B cell (primary cell): ENCODE measurements around the gene CEP85. TPM values are rescaled to one million over a fixed set of nuclear protein-coding genes. Genes with fewer than 3 reads are reported as not detected.

Experiments used
- ATAC-seq: fragments of 200-7000 bp; cut with Tn5 transposase; one replicate; pipeline ENCODE4 v1.10.0; 2021; ENCODE audit warnings: low read depth, mild to moderate bottlenecking, moderate number of reproducible peaks, moderate library complexity
- CTCF ChIA-PET: fragments of 350-600 bp; sonication (Branson Sonifier 250); formaldehyde crosslinking; loops from one replicate; lab custom pipeline; 2021; ENCODE audit warnings: antibody characterized with exemption, inconsistent platforms; lab: Charles Lee
- POLR2A ChIA-PET: fragments of 350-600 bp; sonication (Branson Sonifier 250); formaldehyde crosslinking; loops from one replicate; lab custom pipeline; 2021; ENCODE audit warnings: antibody characterized with exemption; lab: Charles Lee
- DNase-seq: peaks from one replicate; pipeline ENCODE4 v3.0.0; 2013
- H2AFZ ChIP-seq: 2 replicates; pipeline ENCODE4 v1.6.1; 2012; ENCODE audit warnings: mild to moderate bottlenecking, low read depth, low read length; ENCODE audit not compliant: insufficient read depth, poor library complexity, severe bottlenecking
- H3K27ac ChIP-seq, 2 donors: 1 replicate in 1 of 2; 2 replicates in 1 of 2; pipeline ENCODE4 v1.5.1; 2012 to 2013; ENCODE audit warnings: low read length in 2 of 2, mild to moderate bottlenecking in 2 of 2, moderate library complexity in 1 of 2
- H3K27me3 ChIP-seq, 4 experiments: fragments of 200-600 bp in 1 of 4; sonication (generic) in 1 of 4; replicated peaks in 1 of 4; 1 replicate in 2 of 4; 2 replicates in 2 of 4; pipeline versions ENCODE4 v1.6.1 to v1.7.0; 2013 to 2016; ENCODE audit warnings: low read length in 3 of 4, mild to moderate bottlenecking in 2 of 4, mixed read lengths in 1 of 4, moderate library complexity in 1 of 4; ENCODE audit not compliant: insufficient read depth in 4 of 4, control insufficient read depth in 3 of 4; ENCODE audit errors: control extremely low read depth in 1 of 4
- H3K36me3 ChIP-seq, 2 experiments: replicated peaks in 1 of 2; 1 replicate in 1 of 2; 2 replicates in 1 of 2; pipeline versions ENCODE4 v1.6.1 to v1.7.1; 2013; ENCODE audit warnings: low read length in 1 of 2; ENCODE audit not compliant: insufficient read depth in 2 of 2, control insufficient read depth in 1 of 2; ENCODE audit errors: control extremely low read depth in 1 of 2, extremely low read depth in 1 of 2
- H3K4me1 ChIP-seq, 2 donors: fragments of 200-600 bp in 1 of 2; sonication (generic) in 1 of 2; 1 replicate in 1 of 2; 2 replicates in 1 of 2; pipeline versions ENCODE4 v1.5.1 to v1.6.1; 2013 to 2017; ENCODE audit warnings: low read length in 2 of 2; ENCODE audit not compliant: control insufficient read depth in 2 of 2, insufficient read depth in 2 of 2
- H3K4me2 ChIP-seq: replicated peaks from 2 replicates; pipeline ENCODE3; 2012; ENCODE audit warnings: mild to moderate bottlenecking, low read depth, low read length; ENCODE audit not compliant: poor library complexity, severe bottlenecking
- H3K4me3 ChIP-seq, 5 experiments: fragments of 200-600 bp in 1 of 5; sonication (generic) in 1 of 5; 1 replicate in 3 of 5; 2 replicates in 2 of 5; pipeline versions ENCODE4 v1.5.1 to v1.7.0; 2011 to 2016; ENCODE audit warnings: low read length in 4 of 5, mild to moderate bottlenecking in 4 of 5, low read depth in 2 of 5, control low read depth in 1 of 5, moderate library complexity in 1 of 5; ENCODE audit not compliant: insufficient read depth in 1 of 5; ENCODE audit errors: control extremely low read depth in 1 of 5, extremely low read depth in 1 of 5
- H3K79me2 ChIP-seq: fragments of 200-600 bp; sonication (generic); one replicate; pipeline ENCODE4 v1.6.0; 2016; ENCODE audit warnings: low read length; ENCODE audit not compliant: control insufficient read depth, insufficient read depth
- H3K9ac ChIP-seq: fragments of 200-600 bp; sonication (generic); 2 replicates; pipeline ENCODE4 v1.6.1; 2017; ENCODE audit warnings: mild to moderate bottlenecking, low read length, moderate library complexity
- H3K9me3 ChIP-seq, 3 donors: one replicate each; pipeline versions ENCODE4 v1.6.1 to v1.7.1; 2013; ENCODE audit warnings: low read length in 2 of 3; ENCODE audit not compliant: control insufficient read depth in 2 of 3, insufficient read depth in 1 of 3; ENCODE audit errors: control extremely low read depth in 1 of 3
- H4K20me1 ChIP-seq: 2 replicates; pipeline ENCODE4 v1.6.0; 2012; ENCODE audit warnings: mild to moderate bottlenecking, low read length; ENCODE audit not compliant: insufficient read depth, control insufficient read depth, poor library complexity, severe bottlenecking
- H3K27ac Mint-ChIP-seq: one replicate; pipeline ENCODE4 v1.8.0; 2021; ENCODE audit warnings: mixed read lengths
- H3K27me3 Mint-ChIP-seq: one replicate; pipeline ENCODE4 v1.8.0; 2021; ENCODE audit warnings: mixed read lengths
- H3K4me1 Mint-ChIP-seq: one replicate; pipeline ENCODE4 v1.8.0; 2021; ENCODE audit warnings: mixed read lengths
- H3K4me3 Mint-ChIP-seq: one replicate; pipeline ENCODE4 v1.8.0; 2021; ENCODE audit warnings: mixed read lengths
- H3K9me3 Mint-ChIP-seq: one replicate; pipeline ENCODE4 v1.8.0; 2022; ENCODE audit warnings: mixed read lengths; ENCODE audit not compliant: insufficient read depth
- EZH2 ChIP-seq: IDR thresholded peaks from 2 replicates; pipeline ENCODE4 v1.6.1; 2012; ENCODE audit warnings: borderline replicate concordance, low read depth, mild to moderate bottlenecking, moderate library complexity, low read length; ENCODE audit not compliant: insufficient read depth, poor library complexity, severe bottlenecking
- WGBS: methylation state at CpG from one replicate; pipeline ENCODE4 v1.1.5; 2013; ENCODE audit warnings: missing lambda C conversion rate; ENCODE audit not compliant: insufficient coverage; 5-methylcytosine and 5-hydroxymethylcytosine counted together
- intact Hi-C: fragments of 100-400 bp; cut with micrococcal nuclease; formaldehyde crosslinking; loops from one replicate; pipeline ENCODE4 v1.10.0; 2022
- polyA plus RNA-seq: library from polyadenylated mRNA; depleted of rRNA; stranded (reverse); fragments of >200 nt; gene quantifications from 2 replicates; pipeline ENCODE4 v1.2.3, GENCODE V29; 2012
- total RNA-seq, 2 donors: library from RNA; stranded (reverse); fragments of 120-200 nt in 1 of 2; gene quantifications; 1 replicate in 1 of 2; 2 replicates in 1 of 2; pipeline versions ENCODE4 v1.2.3 to v1.2.4, GENCODE V29; 2013 to 2022
- TF ChIP-seq, protein P1 (sequence below): fragments of 200-600 bp; IDR thresholded peaks from one replicate; pipeline ENCODE4 v1.8.0; 2022; ENCODE audit warnings: antibody characterized with exemption, mild to moderate bottlenecking

The CEP85 gene
- total and polyA plus RNA-seq, 2 donors (not counting 1 experiment from before 2014, with no cell fraction given), result 16.2 to 16.3 TPM

GRCh38 chr1:26281971-26282370, 48.0 kb downstream of the CEP85 start:
- H3K4me3 ChIP-seq, result no peak overlapping the region
- no peaks in the 10 kb centered on the region for H3K9me3 ChIP-seq
- H3K27ac ChIP-seq, result peak overlapping the region in 1 of 2 donors; percentile 81
- CTCF ChIA-PET, result interaction anchor here (0.5 to 26.4 kb wide), 2 partner anchors 37 to 342 kb away, joined by 3 to 1400 read pairs; partner anchors contain the start of genes CD52 and UBXN11
- H3K4me2 ChIP-seq, result peak overlapping the region; percentile 95
- peaks cover 2 to 27% of the 10 kb centered on the region in 2 experiments for H3K36me3 ChIP-seq
- no peak for TF ChIP-seq EZH2
- TF ChIP-seq, protein P1, sequence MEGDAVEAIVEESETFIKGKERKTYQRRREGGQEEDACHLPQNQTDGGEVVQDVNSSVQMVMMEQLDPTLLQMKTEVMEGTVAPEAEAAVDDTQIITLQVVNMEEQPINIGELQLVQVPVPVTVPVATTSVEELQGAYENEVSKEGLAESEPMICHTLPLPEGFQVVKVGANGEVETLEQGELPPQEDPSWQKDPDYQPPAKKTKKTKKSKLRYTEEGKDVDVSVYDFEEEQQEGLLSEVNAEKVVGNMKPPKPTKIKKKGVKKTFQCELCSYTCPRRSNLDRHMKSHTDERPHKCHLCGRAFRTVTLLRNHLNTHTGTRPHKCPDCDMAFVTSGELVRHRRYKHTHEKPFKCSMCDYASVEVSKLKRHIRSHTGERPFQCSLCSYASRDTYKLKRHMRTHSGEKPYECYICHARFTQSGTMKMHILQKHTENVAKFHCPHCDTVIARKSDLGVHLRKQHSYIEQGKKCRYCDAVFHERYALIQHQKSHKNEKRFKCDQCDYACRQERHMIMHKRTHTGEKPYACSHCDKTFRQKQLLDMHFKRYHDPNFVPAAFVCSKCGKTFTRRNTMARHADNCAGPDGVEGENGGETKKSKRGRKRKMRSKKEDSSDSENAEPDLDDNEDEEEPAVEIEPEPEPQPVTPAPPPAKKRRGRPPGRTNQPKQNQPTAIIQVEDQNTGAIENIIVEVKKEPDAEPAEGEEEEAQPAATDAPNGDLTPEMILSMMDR, result no peak
- H4K20me1 ChIP-seq, result peaks cover 22% of the 10 kb centered on the region
- no peak for ATAC-seq
- H3K27me3 Mint-ChIP-seq, result no peaks in the 10 kb centered on the region
- H3K4me3 Mint-ChIP-seq, result peak overlapping the region; percentile 92
- POLR2A ChIA-PET, result interaction anchor here (0.5 to 21.9 kb wide), 3 partner anchors 7 to 118 kb away, joined by 5 to 1239 read pairs (median 62); partner anchors contain the start of gene CD52
- H2AFZ ChIP-seq, result no peak overlapping the region
- 45% methylated on average over 15 of the region's 15 CpGs for WGBS
- peaks cover 45% of the 10 kb centered on the region for H3K79me2 ChIP-seq
- H3K9ac ChIP-seq, result no peak overlapping the region
- H3K4me1 Mint-ChIP-seq, result peaks cover 74% of the 10 kb centered on the region
- no peaks in the 10 kb centered on the region for H3K9me3 Mint-ChIP-seq
- intact Hi-C loops, result loop anchor here (10.0 kb wide), 1 partner anchor 1893 kb away; the partner anchor contains the start of gene PTAFR
- no peak for DNase-seq
- H3K4me1 ChIP-seq, result peaks cover 61 to 83% of the 10 kb centered on the region in 2 donors
- peak overlapping the region; percentile 91 for H3K27ac Mint-ChIP-seq
- no peaks in the 10 kb centered on the region for H3K27me3 ChIP-seq

DNA sequence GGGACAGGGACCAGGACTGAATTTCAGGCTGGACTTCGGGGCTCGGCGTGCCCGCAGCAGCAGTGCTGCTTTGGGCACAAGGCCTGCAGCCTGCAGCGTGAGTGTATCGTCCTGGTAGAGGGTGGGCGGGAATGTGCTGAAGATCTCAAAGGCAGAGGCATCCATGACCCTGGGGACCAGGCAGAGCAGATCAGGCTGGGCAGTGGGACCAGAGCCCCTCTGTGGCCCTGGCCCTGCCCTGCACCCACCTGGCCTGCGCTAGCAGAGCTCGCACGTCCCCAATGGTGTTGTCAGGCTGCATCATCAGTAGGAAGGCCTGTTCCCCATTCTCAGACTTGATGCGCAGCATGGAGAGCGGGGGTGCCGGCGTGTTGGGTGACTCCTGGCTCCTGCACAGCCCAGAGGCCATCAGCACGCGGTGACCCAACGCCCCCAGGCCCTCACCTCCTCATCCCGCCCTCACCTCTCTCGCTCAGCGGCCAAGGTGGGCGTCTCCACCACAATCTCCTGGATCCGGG, 48.5 kb downstream of the CEP85 start:
- Histone ChIP-seq H3K4me2 (no peak overlapping the region), H3K27me3 (no peaks in the 10 kb centered on the region), H3K79me2 (peaks cover 45% of the 10 kb centered on the region), H3K9me3 (no peaks in the 10 kb centered on the region), H2AFZ (no peak overlapping the region), H3K27ac (peak overlapping the region in 1 of 2 donors; percentile 96), H4K20me1 (peaks cover 22% of the 10 kb centered on the region), H3K4me1 (peaks cover 66 to 83% of the 10 kb centered on the region in 2 donors), H3K4me3 (no peak overlapping the region), H3K9ac (no peak overlapping the region), H3K36me3 (peaks cover 2 to 22% of the 10 kb centered on the region in 2 experiments)
- H3K4me3 Mint-ChIP-seq, result peak overlapping the region; percentile 87
- intact Hi-C loops, result loop anchor here (10.0 kb wide), 1 partner anchor 1892 kb away; the partner anchor contains the start of gene PTAFR
- 93% methylated on average over 15 of the region's 22 CpGs for WGBS
- CTCF ChIA-PET, result interaction anchor here (26.4 kb wide), 1 partner anchor 36 kb away, joined by 1400 read pairs; the partner anchor contains the start of genes CD52 and UBXN11
- peak overlapping the region; percentile 97 for H3K27ac Mint-ChIP-seq
- peaks cover 76% of the 10 kb centered on the region for H3K4me1 Mint-ChIP-seq
- H3K9me3 Mint-ChIP-seq, result no peaks in the 10 kb centered on the region
- no peak for ATAC-seq
- no peaks in the 10 kb centered on the region for H3K27me3 Mint-ChIP-seq
- TF ChIP-seq, protein P1, result no peak
- no peak for TF ChIP-seq EZH2
- POLR2A ChIA-PET, result interaction anchor here (3.8 to 21.9 kb wide), 2 partner anchors 7 to 35 kb away, joined by 62 to 1239 read pairs; partner anchors contain the start of gene CD52
- DNase-seq, result no peak
